Measurements from ENCODE around the gene FSTL1.

The FSTL1 gene

DNA sequence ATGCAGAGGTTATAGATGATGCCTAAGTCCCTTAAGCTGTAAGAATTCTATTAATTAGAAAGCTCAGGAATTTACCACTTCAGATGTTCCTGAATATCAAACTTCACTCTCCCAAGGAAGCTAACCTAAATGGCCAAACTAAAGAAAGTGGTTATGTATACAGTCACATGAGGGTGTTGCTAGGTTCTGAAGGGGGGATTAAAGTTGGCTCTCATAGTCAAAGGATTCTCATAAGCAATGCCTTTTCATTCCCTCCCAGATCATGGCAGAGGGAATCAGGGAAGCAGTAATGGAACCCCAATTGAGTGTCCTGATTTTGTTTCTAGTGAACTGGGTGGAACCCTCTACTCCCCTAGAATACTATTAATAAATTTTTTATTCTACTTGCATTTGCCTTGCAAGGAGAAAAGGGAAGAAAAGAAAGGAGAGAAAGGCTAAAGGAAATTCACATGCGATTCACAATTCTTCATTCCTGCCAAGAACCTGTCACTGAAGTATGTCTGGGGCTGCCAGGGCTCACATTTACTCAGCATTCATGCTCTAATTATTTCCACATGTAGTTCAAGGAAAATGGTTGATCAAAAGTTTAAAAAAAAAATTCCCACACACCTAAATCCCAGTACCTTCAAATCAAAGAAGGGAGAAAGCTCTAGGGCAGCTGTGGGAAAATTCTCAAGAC is 25.1 kb downstream of the FSTL1 start:
- H3K27me3 ChIP-seq (ENCODE audit: insufficient read depth, low read length), result no peaks in the 10 kb centered on the region
- H3K9ac ChIP-seq (ENCODE audit: low read length), result no peak overlapping the region
- no peak overlapping the region for H3K4me3 ChIP-seq (ENCODE audit: low read depth, low read length, poor library complexity, severe bottlenecking)
- H3K79me2 ChIP-seq (ENCODE audit: insufficient read depth, low read length), result no peaks in the 10 kb centered on the region
- H3F3A ChIP-seq (ENCODE audit: insufficient read depth, low read length), result no peaks in the 10 kb centered on the region
- no peak overlapping the region for H3K4me2 ChIP-seq (ENCODE audit: low read length)
- H3K27ac ChIP-seq (ENCODE audit: low read depth, low read length, poor library complexity, severe bottlenecking), result no peak overlapping the region
- no peak for TF ChIP-seq EZH2 (IDR thresholded peaks at IDR 0.05; ENCODE audit: borderline replicate concordance, low read length)
- TF ChIP-seq, protein P1, sequence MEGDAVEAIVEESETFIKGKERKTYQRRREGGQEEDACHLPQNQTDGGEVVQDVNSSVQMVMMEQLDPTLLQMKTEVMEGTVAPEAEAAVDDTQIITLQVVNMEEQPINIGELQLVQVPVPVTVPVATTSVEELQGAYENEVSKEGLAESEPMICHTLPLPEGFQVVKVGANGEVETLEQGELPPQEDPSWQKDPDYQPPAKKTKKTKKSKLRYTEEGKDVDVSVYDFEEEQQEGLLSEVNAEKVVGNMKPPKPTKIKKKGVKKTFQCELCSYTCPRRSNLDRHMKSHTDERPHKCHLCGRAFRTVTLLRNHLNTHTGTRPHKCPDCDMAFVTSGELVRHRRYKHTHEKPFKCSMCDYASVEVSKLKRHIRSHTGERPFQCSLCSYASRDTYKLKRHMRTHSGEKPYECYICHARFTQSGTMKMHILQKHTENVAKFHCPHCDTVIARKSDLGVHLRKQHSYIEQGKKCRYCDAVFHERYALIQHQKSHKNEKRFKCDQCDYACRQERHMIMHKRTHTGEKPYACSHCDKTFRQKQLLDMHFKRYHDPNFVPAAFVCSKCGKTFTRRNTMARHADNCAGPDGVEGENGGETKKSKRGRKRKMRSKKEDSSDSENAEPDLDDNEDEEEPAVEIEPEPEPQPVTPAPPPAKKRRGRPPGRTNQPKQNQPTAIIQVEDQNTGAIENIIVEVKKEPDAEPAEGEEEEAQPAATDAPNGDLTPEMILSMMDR (IDR thresholded peaks at IDR 0.05; ENCODE audit: low read length), result no peak
- no peaks in the 10 kb centered on the region for H3K9me3 ChIP-seq (ENCODE audit: low read length)
- H3K4me1 ChIP-seq (ENCODE audit: insufficient read depth, low read length, severe bottlenecking), result no peaks in the 10 kb centered on the region
- H3K36me3 ChIP-seq (ENCODE audit: insufficient read depth, low read length), result no peaks in the 10 kb centered on the region
- no peak overlapping the region for H2AFZ ChIP-seq (ENCODE audit: low read length)
- no peaks in the 10 kb centered on the region for H3K9me2 ChIP-seq (ENCODE audit: low read depth, low read length)
- no peaks in the 10 kb centered on the region for H4K20me1 ChIP-seq (ENCODE audit: insufficient read depth, low read length)

DNA sequence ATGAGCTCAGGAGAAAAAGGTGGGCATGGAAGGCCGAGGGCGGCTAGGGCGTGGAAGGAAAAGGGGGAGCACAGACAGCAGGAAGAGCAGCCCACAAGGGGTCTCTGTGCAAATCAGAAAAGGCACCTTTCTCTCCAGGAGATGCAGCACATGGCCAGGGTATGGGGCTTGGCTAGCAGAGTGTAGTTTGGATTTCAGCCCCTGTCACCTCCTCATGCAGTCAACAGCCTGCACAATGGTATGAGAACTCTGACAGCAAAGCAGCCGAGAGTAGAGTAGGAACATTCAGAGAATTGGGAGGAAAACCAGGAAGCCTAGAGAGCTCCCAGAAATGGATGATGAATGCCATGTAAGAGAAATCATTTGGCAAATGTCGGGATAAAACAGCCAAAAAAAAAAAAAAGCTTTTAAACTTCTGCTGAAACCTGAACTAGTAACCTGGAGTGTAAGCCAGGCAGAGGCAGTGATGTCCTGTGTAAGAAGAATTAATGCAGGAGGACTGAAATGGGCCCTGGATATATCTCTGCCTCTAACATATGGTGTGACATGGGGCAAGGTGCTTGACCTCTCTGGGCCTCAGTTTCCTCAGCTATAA is 25.7 kb downstream of the FSTL1 start:
- H3K9ac ChIP-seq (ENCODE audit: low read length), result no peak overlapping the region

DNA sequence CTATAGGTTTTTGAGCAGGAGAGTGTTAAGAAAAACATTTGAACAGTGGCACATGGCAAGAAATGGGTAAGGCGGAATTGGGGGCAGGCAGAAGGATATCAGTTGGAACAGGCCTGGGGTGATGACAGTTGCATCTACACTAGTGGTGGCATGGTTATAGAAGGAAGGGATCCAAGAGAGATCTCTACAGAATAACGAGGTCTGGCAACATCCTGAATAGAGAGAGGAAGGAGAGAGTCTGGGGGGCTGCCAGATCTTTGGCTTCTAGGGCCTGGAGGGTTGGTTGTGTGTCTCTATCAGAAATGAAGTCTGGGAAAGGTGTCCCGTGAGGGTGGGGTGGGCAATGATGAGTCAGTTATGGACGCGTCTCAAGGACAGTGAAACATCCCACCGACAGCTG is 26.3 kb downstream of the FSTL1 start:
- H3K27me3 ChIP-seq (ENCODE audit: insufficient read depth, low read length), result no peaks in the 10 kb centered on the region
- no peaks in the 10 kb centered on the region for H3K9me3 ChIP-seq (ENCODE audit: low read length)
- no peaks in the 10 kb centered on the region for H4K20me1 ChIP-seq (ENCODE audit: insufficient read depth, low read length)
- H3K79me2 ChIP-seq (ENCODE audit: insufficient read depth, low read length), result no peaks in the 10 kb centered on the region
- H3K36me3 ChIP-seq (ENCODE audit: insufficient read depth, low read length), result no peaks in the 10 kb centered on the region
- no peak overlapping the region for H3K9ac ChIP-seq (ENCODE audit: low read length)
- H3K4me2 ChIP-seq (ENCODE audit: low read length), result no peak overlapping the region
- no peak overlapping the region for H3K27ac ChIP-seq (ENCODE audit: low read depth, low read length, poor library complexity, severe bottlenecking)
- H3K9me2 ChIP-seq (ENCODE audit: low read depth, low read length), result no peaks in the 10 kb centered on the region
- no peak overlapping the region for H3K4me3 ChIP-seq (ENCODE audit: low read depth, low read length, poor library complexity, severe bottlenecking)
- H2AFZ ChIP-seq (ENCODE audit: low read length), result no peak overlapping the region
- H3F3A ChIP-seq (ENCODE audit: insufficient read depth, low read length), result no peaks in the 10 kb centered on the region
- TF ChIP-seq, protein P1 (IDR thresholded peaks at IDR 0.05; ENCODE audit: low read length), result no peak
- no peak for TF ChIP-seq EZH2 (IDR thresholded peaks at IDR 0.05; ENCODE audit: borderline replicate concordance, low read length)
- no peaks in the 10 kb centered on the region for H3K4me1 ChIP-seq (ENCODE audit: insufficient read depth, low read length, severe bottlenecking)

More for the DNA sequence above, 25.7 kb downstream of the FSTL1 start:
- Histone ChIP-seq H3K9me3 (ENCODE audit: low read length) (no peaks in the 10 kb centered on the region), H3K4me1 (ENCODE audit: insufficient read depth, low read length, severe bottlenecking) (no peaks in the 10 kb centered on the region), H2AFZ (ENCODE audit: low read length) (no peak overlapping the region), H3K4me3 (ENCODE audit: low read depth, low read length, poor library complexity, severe bottlenecking) (no peak overlapping the region), H3K27me3 (ENCODE audit: insufficient read depth, low read length) (no peaks in the 10 kb centered on the region), H3K36me3 (ENCODE audit: insufficient read depth, low read length) (no peaks in the 10 kb centered on the region), H3K79me2 (ENCODE audit: insufficient read depth, low read length) (no peaks in the 10 kb centered on the region), H3F3A (ENCODE audit: insufficient read depth, low read length) (no peaks in the 10 kb centered on the region), H4K20me1 (ENCODE audit: insufficient read depth, low read length) (no peaks in the 10 kb centered on the region), H3K27ac (ENCODE audit: low read depth, low read length, poor library complexity, severe bottlenecking) (no peak overlapping the region), H3K4me2 (ENCODE audit: low read length) (no peak overlapping the region), H3K9me2 (ENCODE audit: low read depth, low read length) (no peaks in the 10 kb centered on the region)
- no peak for TF ChIP-seq EZH2 (IDR thresholded peaks at IDR 0.05; ENCODE audit: borderline replicate concordance, low read length)
- TF ChIP-seq, protein P1 (IDR thresholded peaks at IDR 0.05; ENCODE audit: low read length), result no peak

Data from OCI-LY1 (cell line).